Neural cell (in vitro differentiated cells): ENCODE results near the gene IMPA2. TPM values are rescaled to one million over a fixed set of nuclear protein-coding genes. Genes with fewer than 3 reads are reported as not detected.

Experiments used
- H2AFZ ChIP-seq: fragments of 200-600, 300-800 bp; sonication (generic), shearing (Covaris generic); 2 replicates; pipeline ENCODE4 v1.6.0; 2014; ENCODE audit warnings: low read depth, mild to moderate bottlenecking, antibody characterized with exemption, low read length, moderate library complexity
- H3F3A ChIP-seq: fragments of 200-600 bp; shearing (Covaris generic); 2 replicates; pipeline ENCODE4 v1.6.1; 2016; ENCODE audit warnings: mild to moderate bottlenecking, moderate library complexity, mixed read lengths, antibody characterized with exemption, low read length; ENCODE audit not compliant: insufficient read depth, poor library complexity, severe bottlenecking
- H3K27ac ChIP-seq: fragments of 200-600, 300-800 bp; sonication (generic), shearing (Covaris generic); 2 replicates; pipeline ENCODE4 v1.5.1; 2014; ENCODE audit warnings: mild to moderate bottlenecking, low read length, moderate library complexity
- H3K27me3 ChIP-seq: fragments of 300-800, 200-600 bp; sonication (generic), shearing (Covaris generic); 2 replicates; pipeline ENCODE4 v1.6.0; 2014; ENCODE audit warnings: mild to moderate bottlenecking, low read depth, low read length, moderate library complexity; ENCODE audit not compliant: insufficient read depth
- H3K36me3 ChIP-seq: fragments of 300-800, 200-600 bp; sonication (generic), shearing (Covaris generic); 2 replicates; pipeline ENCODE4 v1.5.1; 2014; ENCODE audit warnings: mild to moderate bottlenecking, antibody characterized with exemption, low read length, moderate library complexity; ENCODE audit not compliant: insufficient read depth
- H3K4me2 ChIP-seq: fragments of 300-800, 200-600 bp; sonication (generic), shearing (Covaris generic); 2 replicates; pipeline ENCODE4 v1.6.0; 2014; ENCODE audit warnings: mild to moderate bottlenecking, low read length
- H3K4me3 ChIP-seq: fragments of 300-800, 200-600 bp; sonication (generic), shearing (Covaris generic); 2 replicates; pipeline ENCODE4 v1.5.1; 2014; ENCODE audit warnings: mild to moderate bottlenecking, low read length, moderate library complexity
- H3K79me2 ChIP-seq: fragments of 200-600 bp; shearing (Covaris generic); replicated peaks from 2 replicates; pipeline ENCODE4 v1.6.0; 2014; ENCODE audit warnings: mild to moderate bottlenecking, low read length, moderate library complexity; ENCODE audit not compliant: insufficient read depth
- H3K9ac ChIP-seq: fragments of 300-800, 200-600 bp; sonication (generic), shearing (Covaris generic); 2 replicates; pipeline ENCODE4 v1.6.1; 2016; ENCODE audit warnings: mild to moderate bottlenecking, low read length, mixed read lengths
- H3K9me2 ChIP-seq: fragments of 200-600 bp; shearing (Covaris generic); 2 replicates; pipeline ENCODE4 v1.6.1; 2016; ENCODE audit warnings: mild to moderate bottlenecking, low read length, mixed read lengths; ENCODE audit not compliant: insufficient read depth
- H3K9me3 ChIP-seq: fragments of 200-600, 300-800 bp; sonication (generic), shearing (Covaris generic); 2 replicates; pipeline ENCODE4 v1.6.1; 2016; ENCODE audit warnings: mild to moderate bottlenecking, mixed run types, low read length, moderate library complexity, mixed read lengths
- H4K20me1 ChIP-seq: fragments of 200-600 bp; shearing (Covaris generic); 2 replicates; pipeline ENCODE4 v1.6.1; 2016; ENCODE audit warnings: mild to moderate bottlenecking, mixed run types; ENCODE audit not compliant: insufficient read depth
- EP300 ChIP-seq: fragments of 450-650 bp; conservative IDR thresholded peaks from 2 replicates; pipeline ENCODE4 v1.6.1; 2014; ENCODE audit warnings: antibody characterized with exemption, mild to moderate bottlenecking, moderate library complexity; ENCODE audit not compliant: poor library complexity, severe bottlenecking
- EZH2 ChIP-seq: fragments of 200-600, 300-800 bp; shearing (Covaris generic), sonication (generic); IDR thresholded peaks from 2 replicates; pipeline ENCODE4 v1.6.1; 2014; ENCODE audit warnings: antibody characterized with exemption, low read length, borderline replicate concordance, mild to moderate bottlenecking; ENCODE audit not compliant: insufficient read depth, poor library complexity, severe bottlenecking
- MXI1 ChIP-seq: fragments of 450-650 bp; conservative IDR thresholded peaks from 2 replicates; pipeline ENCODE4 v1.6.1; 2014; ENCODE audit warnings: antibody characterized with exemption, mild to moderate bottlenecking; ENCODE audit not compliant: poor library complexity, severe bottlenecking
- POLR2AphosphoS5 ChIP-seq: IDR thresholded peaks from 2 replicates; pipeline ENCODE4 v1.6.1; 2012
- RAD21 ChIP-seq: fragments of 450-650 bp; conservative IDR thresholded peaks from 2 replicates; pipeline ENCODE4 v1.6.1; 2014; ENCODE audit warnings: antibody characterized with exemption, mild to moderate bottlenecking, moderate library complexity
- TAF1 ChIP-seq: IDR thresholded peaks from 2 replicates; pipeline ENCODE4 v1.6.1; 2012; ENCODE audit warnings: low read depth
- polyA plus RNA-seq: library from polyadenylated mRNA; depleted of rRNA; stranded (reverse); fragments of >200 nt; gene quantifications from 2 replicates; pipeline ENCODE4 v1.2.3, GENCODE V29; 2014
- TF ChIP-seq, protein P1 (sequence below): IDR thresholded peaks from 2 replicates; pipeline ENCODE4 v1.6.1; 2012; ENCODE audit warnings: borderline replicate concordance
- TF ChIP-seq, protein P2 (sequence below): fragments of 450-650 bp; IDR thresholded peaks from 2 replicates; pipeline ENCODE4 v1.5.1; 2014; ENCODE audit warnings: antibody characterized with exemption, mild to moderate bottlenecking, moderate library complexity; ENCODE audit not compliant: poor library complexity, severe bottlenecking

IMPA2 gene
- polyA plus RNA-seq, 1 donor from 2014 or later, result 2.7 TPM

GRCh38 chr18:12057419-12058039 lies 76.2 kb downstream of the IMPA2 start:
- no peaks in the 10 kb centered on the region for H3K27me3 ChIP-seq
- H3K27ac ChIP-seq, result no peak overlapping the region

DNA sequence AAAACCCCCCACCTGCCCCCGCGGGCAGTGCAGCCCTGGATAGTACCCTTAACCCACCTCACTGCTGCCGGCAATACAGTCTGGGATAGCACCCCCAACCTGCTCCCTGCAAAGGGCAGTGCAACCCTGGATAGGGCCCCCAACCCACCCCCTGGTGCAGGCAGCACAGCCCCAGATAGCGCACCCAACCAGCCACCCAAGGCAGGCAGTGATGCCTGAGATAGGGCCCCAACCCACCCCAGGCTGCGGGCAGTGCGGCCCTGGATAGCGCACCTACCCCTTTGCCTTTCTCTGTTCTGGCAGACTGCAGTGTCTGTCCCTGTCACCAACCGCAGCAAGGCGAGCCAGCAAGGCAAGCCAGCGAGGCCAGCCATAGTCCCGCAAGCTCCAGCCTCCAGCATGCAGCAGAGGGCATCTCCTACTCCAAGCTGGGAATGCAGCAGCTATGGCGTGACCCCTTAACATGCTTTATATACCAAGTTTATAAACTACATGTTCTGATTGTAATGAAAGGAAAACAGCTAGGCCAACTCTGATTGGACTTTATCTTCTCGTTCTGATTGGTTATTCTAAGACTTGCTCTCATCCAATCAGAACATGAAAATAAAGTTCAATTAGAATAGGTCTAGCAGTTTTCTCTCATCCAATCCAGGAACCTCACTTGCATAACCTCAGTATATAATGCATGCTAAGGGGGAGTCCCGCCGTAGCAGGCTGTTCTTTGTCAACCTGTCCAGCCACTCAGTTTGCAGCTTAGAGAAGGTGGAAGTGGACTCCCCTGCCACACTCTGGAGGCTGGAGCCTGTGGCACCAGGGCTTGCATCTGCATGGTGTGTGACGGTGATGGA lies 78.3 kb downstream of the IMPA2 start:
- Histone ChIP-seq H3K9ac (no peak overlapping the region), H3K9me2 (no peaks in the 10 kb centered on the region), H2AFZ (no peak overlapping the region), H3K4me2 (no peak overlapping the region), H4K20me1 (no peaks in the 10 kb centered on the region), H3K9me3 (no peaks in the 10 kb centered on the region), H3K79me2 (no peaks in the 10 kb centered on the region), H3F3A (no peaks in the 10 kb centered on the region), H3K27me3 (no peaks in the 10 kb centered on the region), H3K27ac (no peak overlapping the region), H3K36me3 (no peaks in the 10 kb centered on the region), H3K4me3 (no peak overlapping the region)
- TF ChIP-seq RAD21, result no peak
- TF ChIP-seq, protein P1, sequence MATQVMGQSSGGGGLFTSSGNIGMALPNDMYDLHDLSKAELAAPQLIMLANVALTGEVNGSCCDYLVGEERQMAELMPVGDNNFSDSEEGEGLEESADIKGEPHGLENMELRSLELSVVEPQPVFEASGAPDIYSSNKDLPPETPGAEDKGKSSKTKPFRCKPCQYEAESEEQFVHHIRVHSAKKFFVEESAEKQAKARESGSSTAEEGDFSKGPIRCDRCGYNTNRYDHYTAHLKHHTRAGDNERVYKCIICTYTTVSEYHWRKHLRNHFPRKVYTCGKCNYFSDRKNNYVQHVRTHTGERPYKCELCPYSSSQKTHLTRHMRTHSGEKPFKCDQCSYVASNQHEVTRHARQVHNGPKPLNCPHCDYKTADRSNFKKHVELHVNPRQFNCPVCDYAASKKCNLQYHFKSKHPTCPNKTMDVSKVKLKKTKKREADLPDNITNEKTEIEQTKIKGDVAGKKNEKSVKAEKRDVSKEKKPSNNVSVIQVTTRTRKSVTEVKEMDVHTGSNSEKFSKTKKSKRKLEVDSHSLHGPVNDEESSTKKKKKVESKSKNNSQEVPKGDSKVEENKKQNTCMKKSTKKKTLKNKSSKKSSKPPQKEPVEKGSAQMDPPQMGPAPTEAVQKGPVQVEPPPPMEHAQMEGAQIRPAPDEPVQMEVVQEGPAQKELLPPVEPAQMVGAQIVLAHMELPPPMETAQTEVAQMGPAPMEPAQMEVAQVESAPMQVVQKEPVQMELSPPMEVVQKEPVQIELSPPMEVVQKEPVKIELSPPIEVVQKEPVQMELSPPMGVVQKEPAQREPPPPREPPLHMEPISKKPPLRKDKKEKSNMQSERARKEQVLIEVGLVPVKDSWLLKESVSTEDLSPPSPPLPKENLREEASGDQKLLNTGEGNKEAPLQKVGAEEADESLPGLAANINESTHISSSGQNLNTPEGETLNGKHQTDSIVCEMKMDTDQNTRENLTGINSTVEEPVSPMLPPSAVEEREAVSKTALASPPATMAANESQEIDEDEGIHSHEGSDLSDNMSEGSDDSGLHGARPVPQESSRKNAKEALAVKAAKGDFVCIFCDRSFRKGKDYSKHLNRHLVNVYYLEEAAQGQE, result no peak
- no peak for TF ChIP-seq POLR2AphosphoS5
- TF ChIP-seq, protein P2, sequence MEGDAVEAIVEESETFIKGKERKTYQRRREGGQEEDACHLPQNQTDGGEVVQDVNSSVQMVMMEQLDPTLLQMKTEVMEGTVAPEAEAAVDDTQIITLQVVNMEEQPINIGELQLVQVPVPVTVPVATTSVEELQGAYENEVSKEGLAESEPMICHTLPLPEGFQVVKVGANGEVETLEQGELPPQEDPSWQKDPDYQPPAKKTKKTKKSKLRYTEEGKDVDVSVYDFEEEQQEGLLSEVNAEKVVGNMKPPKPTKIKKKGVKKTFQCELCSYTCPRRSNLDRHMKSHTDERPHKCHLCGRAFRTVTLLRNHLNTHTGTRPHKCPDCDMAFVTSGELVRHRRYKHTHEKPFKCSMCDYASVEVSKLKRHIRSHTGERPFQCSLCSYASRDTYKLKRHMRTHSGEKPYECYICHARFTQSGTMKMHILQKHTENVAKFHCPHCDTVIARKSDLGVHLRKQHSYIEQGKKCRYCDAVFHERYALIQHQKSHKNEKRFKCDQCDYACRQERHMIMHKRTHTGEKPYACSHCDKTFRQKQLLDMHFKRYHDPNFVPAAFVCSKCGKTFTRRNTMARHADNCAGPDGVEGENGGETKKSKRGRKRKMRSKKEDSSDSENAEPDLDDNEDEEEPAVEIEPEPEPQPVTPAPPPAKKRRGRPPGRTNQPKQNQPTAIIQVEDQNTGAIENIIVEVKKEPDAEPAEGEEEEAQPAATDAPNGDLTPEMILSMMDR, result no peak
- no peak for TF ChIP-seq MXI1

More at GRCh38 chr18:12057419-12058039, 76.2 kb downstream of the IMPA2 start:
- Histone ChIP-seq H3K4me2 (no peak overlapping the region), H4K20me1 (no peaks in the 10 kb centered on the region), H3K79me2 (no peaks in the 10 kb centered on the region), H2AFZ (no peak overlapping the region), H3K9me2 (no peaks in the 10 kb centered on the region), H3K9me3 (no peaks in the 10 kb centered on the region), H3K9ac (no peak overlapping the region), H3K4me3 (no peak overlapping the region), H3K36me3 (no peaks in the 10 kb centered on the region), H3F3A (no peaks in the 10 kb centered on the region)
- no peak for TF ChIP-seq RAD21

DNA sequence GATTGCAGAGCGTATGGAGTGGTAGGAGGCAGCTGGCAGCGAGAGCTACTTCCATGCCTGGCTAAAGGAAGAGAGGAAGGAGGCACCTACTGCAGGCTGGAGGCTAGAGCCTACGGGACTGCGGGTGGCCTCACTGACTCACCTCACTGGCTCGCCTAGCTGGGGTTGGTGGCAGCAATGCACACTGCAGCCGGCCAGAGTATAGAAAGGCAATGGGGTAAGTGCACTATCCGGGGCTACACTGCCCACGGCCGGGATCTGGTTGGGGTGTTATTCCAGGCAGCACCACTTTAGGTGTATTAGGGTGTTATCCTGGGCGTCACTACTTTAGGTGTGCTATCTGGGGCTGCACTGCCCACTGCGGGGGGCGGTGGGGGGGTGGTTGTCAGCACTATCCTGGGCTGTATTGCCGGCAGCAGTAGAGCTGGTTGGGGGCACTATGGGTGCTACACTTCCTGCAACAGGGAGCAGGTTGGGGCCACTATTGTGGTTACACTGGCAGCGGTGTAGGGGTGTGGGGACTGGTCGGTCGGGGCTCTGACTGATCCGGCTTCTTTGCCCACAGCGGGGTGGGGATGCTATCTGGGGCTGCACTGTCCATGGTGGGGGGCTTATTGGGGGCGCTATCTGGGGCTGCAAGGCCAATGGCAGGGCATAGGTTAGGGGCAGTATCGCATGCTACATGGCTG lies 79.0 kb downstream of the IMPA2 start:
- no peak overlapping the region for H3K9ac ChIP-seq
- TF ChIP-seq EZH2, result no peak
- TF ChIP-seq, protein P1, result no peak
- TF ChIP-seq MXI1, result no peak
- no peak for TF ChIP-seq POLR2AphosphoS5
- no peak for TF ChIP-seq TAF1
- TF ChIP-seq EP300, result no peak

More for the DNA sequence above, 79.0 kb downstream of the IMPA2 start:
- Histone ChIP-seq H3K4me2 (no peak overlapping the region), H3K27ac (no peak overlapping the region), H3K9me3 (no peaks in the 10 kb centered on the region), H3K79me2 (no peaks in the 10 kb centered on the region), H3K4me3 (no peak overlapping the region), H3F3A (no peaks in the 10 kb centered on the region), H4K20me1 (no peaks in the 10 kb centered on the region), H2AFZ (no peak overlapping the region), H3K9me2 (no peaks in the 10 kb centered on the region), H3K36me3 (no peaks in the 10 kb centered on the region), H3K27me3 (no peaks in the 10 kb centered on the region)
